HG02571 (cell line): ENCODE measurements around the gene TMIE.
"Not testable (repeated sequence)": the region's sequence is repeated elsewhere in the genome, so short reads cannot be mapped to it uniquely, and the experiment has no call there.

ENCODE experiments used
- ATAC-seq: cut with Tn5 transposase; IDR thresholded peaks from one replicate; pipeline ENCODE4 v1.9.1; 2021; ENCODE audit warnings: mild to moderate bottlenecking, moderate library complexity; ENCODE audit not compliant: unreplicated experiment

The TMIE gene

DNA sequence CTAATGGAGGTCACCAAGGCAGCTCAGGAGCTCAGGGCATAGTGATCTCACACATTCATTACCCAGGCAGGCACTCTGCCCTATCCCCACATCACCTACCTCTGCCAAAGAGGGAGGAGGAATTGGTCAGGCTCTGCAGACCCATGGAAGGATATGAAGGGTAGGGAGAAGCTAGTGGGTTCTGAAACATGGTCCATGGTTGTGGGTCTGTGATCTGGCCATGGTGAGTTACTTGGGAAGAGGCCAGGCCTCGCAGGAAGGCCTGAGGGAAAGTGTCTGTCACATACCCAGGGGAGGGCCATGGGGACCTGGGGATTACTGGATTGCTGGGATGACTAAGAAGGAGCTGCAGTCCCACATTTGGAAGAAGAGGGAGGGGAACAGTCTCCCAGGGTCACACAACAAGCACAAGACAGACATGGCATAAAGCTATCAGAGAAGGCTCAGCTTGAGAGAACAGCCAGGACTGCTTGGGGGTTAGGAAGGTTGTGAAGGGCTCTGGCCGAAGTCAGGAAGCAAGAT, 17.9 kb downstream of the TMIE start:
- no peak for ATAC-seq

DNA sequence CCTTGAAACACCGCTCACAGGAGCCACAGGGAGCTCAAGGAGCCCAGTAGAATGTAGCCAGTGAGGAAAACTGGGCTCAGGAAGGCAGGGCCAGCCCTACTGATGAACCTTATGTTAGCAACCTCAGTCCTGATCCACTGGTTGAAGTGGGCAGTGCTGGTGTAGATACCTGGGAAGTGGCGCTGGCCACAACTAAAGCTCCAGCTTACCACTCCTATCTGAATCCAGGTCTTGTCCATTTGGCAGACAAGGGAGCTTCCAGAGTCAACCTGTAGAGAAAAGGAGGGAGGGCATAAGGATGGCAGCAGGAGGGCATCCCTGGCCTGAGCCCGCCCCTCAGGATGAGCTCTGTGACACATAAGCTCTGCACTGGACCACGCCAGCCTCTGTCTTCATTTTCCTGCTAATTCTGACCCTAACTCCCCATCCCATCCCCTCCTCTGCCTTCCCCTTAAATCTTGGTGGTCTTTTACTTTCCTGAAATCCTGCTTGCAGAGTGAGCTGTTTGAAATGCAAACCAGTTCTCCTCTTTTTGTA, 18.6 kb downstream of the TMIE start:
- no peak for ATAC-seq

DNA sequence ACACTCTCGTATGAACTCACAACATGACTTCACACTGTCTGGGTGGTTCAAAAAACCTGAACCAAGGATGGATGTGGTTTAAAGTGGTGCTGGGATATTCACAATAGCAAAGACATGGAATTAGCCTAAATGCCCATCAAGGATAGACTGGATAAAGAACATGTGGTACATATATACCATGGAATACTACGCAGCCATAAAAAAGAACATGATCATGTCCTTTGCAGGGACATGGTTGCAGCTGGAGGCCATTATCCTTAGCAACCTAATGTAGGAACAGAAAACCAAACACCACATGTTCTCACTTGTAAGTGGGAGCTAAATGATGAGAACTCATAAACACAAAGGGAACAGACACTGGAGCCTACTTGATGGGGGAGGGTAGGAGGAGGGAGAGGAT, 19.8 kb downstream of the TMIE start:
- no peak for ATAC-seq

DNA sequence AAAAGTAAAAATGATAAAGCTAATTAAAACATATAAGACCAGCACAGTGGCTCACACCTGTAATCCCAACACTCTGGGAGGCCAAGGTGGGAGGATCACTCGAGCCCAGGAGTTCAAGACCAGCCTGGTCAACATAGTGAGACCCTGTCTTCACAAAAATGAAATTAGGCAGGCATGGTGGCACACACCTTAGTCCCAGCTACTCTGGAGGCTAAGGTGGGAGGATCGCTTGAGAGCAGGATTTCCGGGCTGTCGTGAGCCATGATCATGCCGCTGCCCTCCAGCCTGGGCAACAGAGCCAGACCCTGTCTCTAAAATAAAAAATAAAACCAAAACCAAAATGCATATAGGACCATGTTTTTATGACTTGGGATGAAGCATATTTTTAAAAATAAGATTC, 21.3 kb downstream of the TMIE start:
- ATAC-seq, result no peak

DNA sequence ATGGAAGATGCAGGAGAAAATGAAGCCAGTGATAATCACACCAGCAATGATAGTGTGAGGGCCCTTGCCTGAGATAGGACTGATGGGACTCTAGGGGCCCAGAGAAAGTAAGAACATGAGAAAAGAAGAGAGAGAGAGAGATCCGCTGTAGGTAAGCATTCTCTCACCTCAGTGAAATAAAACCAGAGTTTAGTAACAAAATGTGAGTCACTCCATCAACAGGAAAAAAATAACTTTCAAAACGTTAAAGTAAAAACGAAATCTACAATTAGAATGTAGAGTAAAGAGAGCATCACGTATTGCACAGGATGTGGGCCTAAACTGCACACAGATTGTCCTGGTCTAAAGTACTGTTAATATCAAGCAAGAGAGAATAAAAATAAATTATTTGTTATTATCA, 23.2 kb downstream of the TMIE start:
- no peak for ATAC-seq

DNA sequence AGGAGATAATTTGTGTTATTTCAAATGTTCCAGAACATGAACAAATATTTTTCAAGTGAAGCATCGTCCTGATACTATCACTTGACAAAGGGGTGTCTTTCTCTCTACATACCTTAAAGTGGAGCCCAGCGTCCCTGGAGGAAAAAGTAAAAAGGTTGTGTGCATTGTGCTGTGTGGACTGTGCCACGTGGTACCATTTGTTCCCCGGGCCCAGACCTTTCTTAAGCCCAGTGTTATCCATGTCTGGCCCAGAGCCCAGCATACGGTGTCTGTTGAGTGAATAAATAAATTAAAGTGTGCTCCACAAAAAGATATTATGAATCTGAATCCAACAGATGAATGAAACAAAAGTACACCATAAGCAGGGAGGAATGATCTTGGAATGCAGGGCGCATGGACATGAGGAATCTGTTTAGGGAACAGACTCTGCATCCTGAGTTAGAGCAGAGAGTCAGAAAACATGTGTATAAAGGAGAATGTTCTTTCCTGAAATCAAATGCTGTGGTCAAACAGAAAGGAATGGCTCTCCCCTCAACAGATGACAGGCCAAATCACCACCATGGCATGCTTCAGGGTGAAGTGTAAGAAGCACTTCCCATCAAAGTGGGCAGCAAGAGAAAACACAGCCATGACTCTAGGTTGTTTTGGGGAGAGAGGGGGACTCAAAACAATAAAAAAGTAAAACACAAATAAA, 24.6 kb downstream of the TMIE start:
- no peak for ATAC-seq

DNA sequence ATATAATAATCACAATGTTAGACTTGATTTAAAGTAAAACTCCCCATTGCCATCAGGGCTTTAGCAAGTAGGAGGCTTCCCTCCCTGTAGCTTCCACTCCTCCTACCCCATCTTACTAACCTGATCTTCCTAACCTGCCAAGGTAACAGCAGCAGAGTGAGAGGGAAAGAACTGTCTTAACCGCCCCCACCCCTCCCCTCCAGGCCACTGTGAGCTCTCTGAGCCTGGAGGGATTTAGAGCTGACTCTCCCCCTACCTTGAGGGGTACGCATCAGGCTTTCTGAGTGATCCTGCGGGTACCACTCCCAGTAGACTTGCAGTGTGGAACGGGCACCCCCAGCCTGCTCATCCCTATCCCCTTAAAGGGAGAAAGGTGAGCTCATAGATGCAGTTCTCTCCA, 27.8 kb downstream of the TMIE start:
- no peak for ATAC-seq

DNA sequence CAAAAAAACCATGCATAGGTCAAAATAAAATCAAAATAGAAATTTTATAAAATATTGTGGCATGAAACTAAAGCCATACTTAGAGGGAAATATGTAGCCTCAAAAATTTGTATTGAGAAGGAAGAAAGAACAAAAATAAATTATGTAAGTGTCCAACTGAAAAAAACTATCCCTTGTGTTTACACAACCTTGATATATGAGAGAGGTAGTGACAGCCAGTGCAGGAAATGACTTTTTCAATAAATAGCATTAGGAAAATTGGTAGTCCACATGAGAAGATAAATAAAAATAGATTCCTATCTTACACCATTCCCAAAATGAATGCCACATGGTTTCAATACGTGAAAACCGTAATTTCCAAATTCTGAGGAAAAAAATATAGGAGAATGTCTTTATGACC, 29.6 kb downstream of the TMIE start:
- ATAC-seq, result no peak

DNA sequence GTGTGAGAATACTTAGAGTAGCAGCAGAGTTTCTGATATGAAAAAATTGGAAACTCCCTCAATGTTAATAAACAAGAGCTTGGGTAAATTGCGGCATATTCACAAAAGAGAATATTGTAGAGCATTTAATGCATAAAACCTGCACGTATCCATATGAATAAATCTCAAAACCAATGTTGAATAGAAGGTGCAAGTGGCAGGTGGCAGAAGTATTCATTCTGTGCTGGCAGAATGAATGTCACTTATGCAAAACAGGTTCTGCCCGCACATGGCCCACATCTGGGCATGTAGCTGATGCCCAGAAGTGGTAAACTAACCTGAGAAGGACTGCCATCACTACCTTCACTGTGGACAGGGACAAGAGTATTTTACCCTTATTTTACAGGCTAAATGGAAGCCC, 30.6 kb downstream of the TMIE start:
- ATAC-seq, result no peak

DNA sequence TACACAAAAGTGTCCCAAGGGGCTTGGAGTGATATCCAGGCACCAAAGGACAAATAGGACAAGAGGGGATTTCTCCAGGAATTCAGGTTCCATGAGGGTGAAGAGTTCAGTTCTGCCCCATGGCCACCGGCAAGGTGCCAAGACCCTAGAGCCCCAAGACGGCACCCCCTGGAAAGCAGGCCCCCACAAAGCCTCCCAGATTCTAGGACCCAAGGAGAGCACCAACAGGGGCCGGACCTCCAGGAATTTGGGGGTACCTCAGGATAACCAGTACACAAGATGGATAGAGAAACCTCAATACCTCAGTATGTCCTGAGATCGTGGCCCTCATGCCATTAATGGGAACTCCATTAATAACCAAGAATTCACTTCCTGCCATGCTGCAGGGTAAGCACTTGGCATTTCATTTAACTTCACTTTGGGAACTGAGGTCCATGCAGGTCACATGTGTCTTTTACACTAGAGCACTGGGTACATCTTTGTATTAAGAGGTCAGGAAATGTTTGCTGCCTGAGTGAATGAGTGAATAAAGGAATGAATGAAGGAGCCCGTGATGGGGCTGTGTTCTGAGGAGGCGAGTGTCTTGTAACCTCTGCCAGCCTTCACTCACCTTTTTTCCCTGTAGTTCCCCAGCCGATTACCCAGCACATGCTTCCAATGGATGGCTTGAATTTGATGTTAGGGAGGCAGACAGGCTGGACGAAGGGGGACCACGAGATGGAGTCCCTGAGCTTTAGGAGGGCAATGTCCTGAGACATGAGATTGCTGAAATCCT, 32.0 kb downstream of the TMIE start:
- no peak for ATAC-seq

DNA sequence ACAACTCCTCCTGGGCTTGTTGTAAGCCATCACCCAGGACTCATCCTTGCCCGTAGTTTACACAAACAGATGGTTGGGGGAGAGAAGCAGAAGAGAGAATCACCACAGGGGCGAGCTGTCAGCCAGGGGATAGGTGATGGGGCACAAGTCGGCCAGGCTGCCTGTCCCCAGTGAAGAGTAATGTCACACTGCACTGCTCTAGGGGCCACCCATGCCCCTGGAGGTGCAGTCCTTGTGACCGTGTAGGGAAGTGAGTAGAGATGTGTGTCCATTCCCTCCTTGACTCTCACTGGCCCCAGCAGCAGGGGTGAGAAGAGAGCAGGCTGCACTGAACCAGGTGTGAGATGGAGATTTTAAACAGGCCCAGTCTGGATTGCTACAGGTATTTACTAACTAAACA, 33.6 kb downstream of the TMIE start:
- ATAC-seq, result no peak

DNA sequence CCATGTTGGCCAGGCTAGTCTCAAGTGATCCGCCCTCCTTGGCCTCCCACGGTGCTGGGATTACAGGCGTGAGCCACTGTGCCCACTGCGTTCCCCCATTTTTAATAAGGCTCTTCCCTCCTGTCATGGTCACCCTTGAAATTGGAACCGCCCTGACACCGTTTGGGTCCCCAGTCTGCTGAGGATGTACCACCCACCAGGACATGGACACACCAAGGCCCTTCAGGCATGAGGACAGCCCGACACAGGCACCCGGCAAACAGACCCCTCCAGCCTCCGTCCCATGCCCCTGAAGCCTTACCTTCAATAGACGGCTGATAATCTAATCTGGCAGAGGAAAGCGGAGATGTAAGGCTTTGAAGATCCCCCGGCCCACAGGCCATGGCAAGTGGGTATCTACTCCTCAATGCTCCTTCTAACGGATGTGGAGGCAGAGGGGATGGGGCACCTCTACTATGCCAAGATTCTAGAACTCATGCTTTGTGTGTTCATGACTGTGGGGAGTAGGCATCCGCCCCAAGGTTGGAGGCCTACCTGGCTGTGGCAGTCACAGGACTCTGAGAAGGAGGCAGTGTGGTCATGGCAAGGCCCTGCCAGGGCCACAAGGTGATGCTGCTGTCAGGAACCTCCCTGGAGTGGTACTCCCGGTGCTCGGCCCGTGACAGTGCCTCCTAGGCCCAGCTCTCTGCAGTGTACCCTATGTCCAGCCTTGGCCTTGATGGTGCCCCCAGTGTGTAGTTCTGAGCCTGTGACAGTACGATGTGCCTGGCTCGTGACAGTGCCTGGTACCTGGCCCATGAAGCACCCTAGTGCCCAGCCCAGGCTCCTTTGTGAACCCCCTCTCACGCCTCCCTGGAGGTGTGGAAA, 35.0 kb downstream of the TMIE start:
- no peak for ATAC-seq

DNA sequence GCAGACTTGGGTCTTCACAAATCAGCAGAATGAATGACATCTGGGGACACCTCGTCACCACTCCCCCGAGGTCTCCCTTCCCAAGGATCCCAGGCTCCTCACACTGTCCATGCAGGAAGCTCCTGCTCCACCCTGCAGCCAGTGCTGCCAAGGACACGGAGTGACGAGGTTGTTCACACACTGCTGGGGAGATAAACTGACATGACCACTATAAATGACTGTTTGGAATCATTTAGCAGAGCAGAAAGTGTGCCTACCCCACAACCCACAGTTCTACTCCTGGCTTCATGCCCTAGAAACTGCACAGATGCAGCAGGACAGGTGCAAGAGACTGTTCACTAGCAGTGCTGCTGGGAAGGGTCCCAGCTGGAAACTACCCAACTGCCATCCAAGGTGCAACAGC, 36.1 kb downstream of the TMIE start:
- no peak for ATAC-seq

DNA sequence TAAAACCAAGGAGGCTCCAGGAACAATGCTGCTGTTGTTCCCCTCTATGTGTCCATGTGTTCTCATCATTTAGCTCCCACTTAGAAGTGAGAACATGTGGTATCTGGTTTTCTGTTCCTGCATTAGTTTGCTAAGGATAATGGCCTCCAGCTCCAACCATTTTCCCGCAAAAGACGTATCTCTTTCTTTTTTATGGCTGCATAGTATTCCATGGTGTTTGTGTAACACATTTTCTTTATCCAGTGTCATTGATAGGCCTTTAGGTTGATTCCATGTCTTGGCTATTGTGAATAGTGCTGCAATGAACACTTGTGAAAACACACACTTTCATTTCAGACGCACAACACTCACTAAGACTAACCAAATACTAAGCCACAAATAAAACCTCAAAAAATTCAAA, 38.4 kb downstream of the TMIE start:
- not testable (repeated sequence) for ATAC-seq

DNA sequence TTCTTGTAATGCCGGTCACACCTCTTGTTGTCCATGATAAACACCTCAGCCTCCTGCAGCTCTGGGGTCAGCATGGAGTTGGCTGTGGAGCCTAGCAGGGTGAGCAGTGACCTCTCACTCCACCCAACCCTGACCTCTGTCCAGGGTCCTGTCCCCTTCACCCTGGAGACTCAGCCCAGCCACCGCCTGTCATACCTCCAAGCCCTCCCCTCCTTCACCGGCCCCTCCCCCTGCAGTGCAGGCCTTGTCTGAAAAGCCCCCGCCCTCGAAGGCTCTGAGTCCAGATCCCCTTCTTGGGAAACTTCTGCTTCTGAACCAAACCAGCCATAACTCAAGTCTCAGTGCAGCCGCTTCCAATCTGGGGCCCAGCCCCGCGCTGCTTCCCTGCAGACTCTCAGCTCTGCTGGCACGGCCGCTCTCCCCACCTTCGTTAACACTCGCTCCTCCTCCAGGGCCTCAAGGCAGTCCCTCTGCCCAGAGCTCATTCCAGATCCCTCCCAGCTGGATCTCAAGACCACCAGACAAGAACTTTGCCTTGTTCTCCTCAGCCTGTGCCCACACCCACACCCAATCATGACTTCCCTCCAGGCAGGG, 41.9 kb downstream of the TMIE start:
- ATAC-seq, result no peak

DNA sequence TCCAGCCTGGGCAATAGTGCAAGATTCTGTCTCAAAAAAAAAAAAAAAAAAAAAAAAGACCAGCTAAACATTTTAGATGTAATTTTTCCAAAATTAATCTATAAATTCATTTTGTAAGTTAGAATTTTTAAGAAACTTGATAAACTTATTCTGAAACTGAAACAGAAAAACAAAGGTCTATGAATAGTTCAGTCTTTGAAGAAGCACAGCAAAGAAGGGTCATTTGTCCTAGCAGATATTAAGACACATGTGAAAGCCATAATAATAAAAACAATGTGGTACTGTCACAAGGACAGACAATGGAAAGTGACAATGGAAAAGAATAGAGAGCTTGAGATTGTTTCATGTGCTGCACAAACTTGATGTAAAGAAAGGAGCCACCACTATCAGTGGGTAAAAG, 45.5 kb downstream of the TMIE start:
- ATAC-seq, result no peak

DNA sequence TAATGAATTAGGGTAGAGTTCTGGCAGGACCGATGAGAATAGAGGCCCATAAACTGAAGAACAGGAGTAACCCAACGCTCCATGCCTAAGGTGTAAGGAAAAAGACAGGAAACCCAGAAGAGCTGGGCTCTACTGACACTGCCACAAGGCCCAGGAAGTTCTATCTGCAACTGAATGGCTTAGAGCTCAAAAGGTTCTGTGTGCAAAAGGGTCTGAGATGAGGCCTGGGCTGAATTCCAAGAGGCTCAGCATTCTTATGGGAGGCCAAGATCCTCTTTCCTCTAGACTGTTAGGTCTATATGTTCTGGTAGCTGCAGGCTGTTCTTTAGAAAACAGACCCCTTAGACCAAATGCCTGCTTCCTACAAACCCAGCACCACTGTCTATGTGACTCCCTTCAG, 47.0 kb downstream of the TMIE start:
- no peak for ATAC-seq

DNA sequence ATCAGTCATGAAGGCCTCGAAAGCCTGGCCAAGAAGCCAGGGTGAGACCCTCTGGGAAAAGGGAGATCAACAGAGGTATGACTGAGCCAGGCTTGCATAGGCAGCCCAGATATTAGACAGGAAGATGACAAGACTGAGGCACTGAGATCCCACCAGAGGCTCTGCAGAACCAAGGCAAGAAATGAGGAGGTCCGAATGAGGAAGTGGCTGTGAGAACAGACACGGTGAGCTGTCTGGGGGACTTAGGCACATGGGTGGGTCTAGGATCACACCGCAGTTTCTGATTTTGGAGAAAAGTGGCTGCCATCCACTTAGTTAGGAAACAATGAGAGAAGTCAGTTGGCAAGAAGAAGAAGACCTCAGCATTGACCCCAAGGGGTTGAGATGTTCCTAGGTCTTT, 47.9 kb downstream of the TMIE start:
- no peak for ATAC-seq

DNA sequence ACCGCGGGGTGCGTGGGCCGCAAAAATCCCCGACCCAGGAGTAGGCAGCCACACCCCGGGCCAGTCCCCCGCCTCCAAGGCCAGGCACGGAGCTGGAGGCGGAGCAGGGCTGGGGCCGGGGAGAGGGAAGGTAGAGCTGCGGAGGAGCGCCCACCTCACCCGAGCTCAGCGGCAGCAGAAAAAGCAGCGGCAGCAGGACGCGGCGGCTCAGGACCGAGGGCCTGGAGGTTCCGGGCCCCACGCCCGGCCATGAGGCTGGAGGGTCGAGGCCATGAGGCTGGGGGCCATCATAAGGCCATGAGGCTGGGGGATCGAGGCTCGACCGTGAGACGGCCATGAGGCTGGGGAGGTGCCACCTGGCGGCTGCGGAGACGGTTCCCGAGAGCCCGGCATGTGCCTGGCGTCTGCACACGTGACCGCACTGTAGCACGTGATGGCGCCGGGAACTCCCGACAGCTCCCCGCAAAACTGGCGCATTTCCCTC, 49.4 kb downstream of the TMIE start:
- no peak for ATAC-seq

DNA sequence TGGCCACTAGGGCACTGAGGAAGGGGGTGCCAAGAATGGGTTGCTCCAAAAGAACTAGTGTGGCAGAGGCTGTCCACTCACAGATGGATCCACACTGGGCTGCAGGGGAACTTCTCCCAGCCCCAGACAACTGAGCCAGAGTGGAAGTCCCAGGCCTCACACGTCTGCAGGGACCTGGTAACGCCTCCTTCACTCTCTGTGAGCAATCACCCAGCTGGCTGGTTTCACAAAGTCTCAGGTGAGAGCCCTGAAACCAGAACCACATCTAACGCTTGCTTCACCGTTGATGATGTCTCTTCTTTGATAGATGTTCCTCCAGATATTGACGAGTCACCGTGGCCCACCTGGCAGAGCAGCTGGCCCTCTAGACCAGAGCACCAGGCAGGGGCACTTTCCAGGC, 51.9 kb downstream of the TMIE start:
- not testable (repeated sequence) for ATAC-seq

DNA sequence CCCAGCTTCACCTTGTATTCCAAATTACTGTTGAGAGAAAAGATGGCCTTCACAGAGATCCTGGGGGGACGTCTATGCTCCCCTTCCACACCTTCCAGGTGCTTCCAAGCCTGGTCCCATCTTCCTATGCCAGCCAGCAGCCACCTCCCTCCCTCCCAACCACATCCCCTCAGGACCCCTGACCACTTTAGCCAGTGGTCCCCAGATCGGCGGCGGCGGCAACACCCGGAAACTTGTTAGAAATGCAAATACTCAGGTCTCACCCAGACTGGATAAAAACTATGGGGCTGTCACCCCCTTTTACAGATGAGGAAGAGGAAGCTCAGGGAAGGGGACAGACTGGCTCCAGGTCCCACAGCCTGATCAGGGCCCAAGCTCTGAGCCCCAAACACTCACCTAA, 54.5 kb downstream of the TMIE start:
- ATAC-seq, result no peak
